DOHH2 (cell line): ENCODE measurements around the gene G3BP2.

Experiments used
- EZH2phosphoT487 ChIP-seq: fragments of 200-600 bp; sonication (generic); IDR thresholded peaks from 2 replicates; pipeline ENCODE4 v1.6.1; 2017; ENCODE audit warnings: borderline replicate concordance, mild to moderate bottlenecking, antibody characterized with exemption, low read length, moderate library complexity, mixed read lengths
- TF ChIP-seq, protein P1 (sequence below): fragments of 200-600 bp; sonication (generic); IDR thresholded peaks from one replicate; pipeline ENCODE4 v1.5.1; 2014; ENCODE audit warnings: antibody characterized with exemption, mild to moderate bottlenecking, low read depth, low read length; ENCODE audit not compliant: poor library complexity, severe bottlenecking

DNA sequence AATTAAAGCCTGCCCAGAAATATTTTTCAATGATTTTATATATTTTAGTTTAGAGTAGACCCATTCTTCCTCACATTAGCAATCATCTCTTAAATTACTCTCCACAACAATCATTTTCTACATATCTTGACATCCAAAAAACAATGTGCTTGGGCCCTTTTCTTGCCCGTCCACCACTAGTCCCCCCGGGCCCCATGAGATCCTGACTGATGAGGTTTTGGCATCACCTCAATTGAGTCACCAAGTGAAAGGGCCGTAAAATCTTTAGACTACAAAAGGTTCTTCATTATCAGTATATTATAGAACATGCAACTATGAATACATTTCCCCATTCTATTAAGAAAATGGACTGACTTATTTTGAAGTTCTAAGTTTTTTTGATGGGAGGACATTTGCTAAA lies 38.9 kb downstream of the G3BP2 start:
- TF ChIP-seq, protein P1, sequence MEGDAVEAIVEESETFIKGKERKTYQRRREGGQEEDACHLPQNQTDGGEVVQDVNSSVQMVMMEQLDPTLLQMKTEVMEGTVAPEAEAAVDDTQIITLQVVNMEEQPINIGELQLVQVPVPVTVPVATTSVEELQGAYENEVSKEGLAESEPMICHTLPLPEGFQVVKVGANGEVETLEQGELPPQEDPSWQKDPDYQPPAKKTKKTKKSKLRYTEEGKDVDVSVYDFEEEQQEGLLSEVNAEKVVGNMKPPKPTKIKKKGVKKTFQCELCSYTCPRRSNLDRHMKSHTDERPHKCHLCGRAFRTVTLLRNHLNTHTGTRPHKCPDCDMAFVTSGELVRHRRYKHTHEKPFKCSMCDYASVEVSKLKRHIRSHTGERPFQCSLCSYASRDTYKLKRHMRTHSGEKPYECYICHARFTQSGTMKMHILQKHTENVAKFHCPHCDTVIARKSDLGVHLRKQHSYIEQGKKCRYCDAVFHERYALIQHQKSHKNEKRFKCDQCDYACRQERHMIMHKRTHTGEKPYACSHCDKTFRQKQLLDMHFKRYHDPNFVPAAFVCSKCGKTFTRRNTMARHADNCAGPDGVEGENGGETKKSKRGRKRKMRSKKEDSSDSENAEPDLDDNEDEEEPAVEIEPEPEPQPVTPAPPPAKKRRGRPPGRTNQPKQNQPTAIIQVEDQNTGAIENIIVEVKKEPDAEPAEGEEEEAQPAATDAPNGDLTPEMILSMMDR = no peak
- no peak for TF ChIP-seq EZH2phosphoT487
